ENCODE measurements around the gene CHMP1B. TPM values are rescaled to one million over a fixed set of nuclear protein-coding genes. Genes with fewer than 3 reads are reported as not detected.

Gene CHMP1B
- total and polyA plus RNA-seq, 9 of the 15 experiments (the other 6 are each of a cell fraction or from before 2014, with no cell fraction given) = 12.3 to 29.9 (median 19.0) TPM

- TF ChIP-seq CBX8 (IDR thresholded peaks at IDR 0.05; ENCODE audit: borderline replicate concordance, extremely low read depth, low read depth, low read length, poor library complexity, severe bottlenecking) (no peak), CREBBP (IDR thresholded peaks at IDR 0.05; ENCODE audit: low read depth, low read length) (no peak), EZH2 (IDR thresholded peaks at IDR 0.05; ENCODE audit: borderline replicate concordance, low read depth, low read length) (no peak), GTF2F1 (IDR thresholded peaks at IDR 0.05; ENCODE audit: low read depth, low read length) (no peak), KLF10 (CRISPR knock-in tag; IDR thresholded peaks at IDR 0.05) (no peak), ZNF239 (CRISPR knock-in tag; IDR thresholded peaks at IDR 0.05) (no peak)
These were observed 43.0 kb upstream of the CHMP1B start (continued) for GRCh38 chr18:11808001-11808855.

GRCh38 chr18:11809895-11810294 is 41.3 kb upstream of the CHMP1B start:
- ATAC-seq (no peak), FAIRE-seq (no peak), DNase-seq (ENCODE audit: extremely low read depth in 1 of 4, low spot score in 3 of 4) (no peak)
- ChIA-PET POLR2A (interaction anchor here (0.7 kb wide), 1 partner anchor 14 kb away, joined by 4 read pairs; no protein-coding TSS in a partner anchor), CTCF (ENCODE audit: low intra/inter-chr PET ratio) (no interaction called here)
- Histone ChIP-seq H3K9ac (ENCODE audit: insufficient read depth in 1 of 2, low read depth in 2 of 2, low read length in 2 of 2) (no peak overlapping the region), H2AFZ (ENCODE audit: low read depth, low read length) (no peak overlapping the region), H4K20me1 (replicated peaks; ENCODE audit: control insufficient read depth, insufficient read depth, low read length) (no peaks in the 10 kb centered on the region), H3K36me3 (ENCODE audit: control insufficient read depth, insufficient read depth, low read length) (no peaks in the 10 kb centered on the region), H3K27me3 (ENCODE audit: control insufficient read depth in 2 of 2, insufficient read depth in 2 of 2, low read length in 2 of 2) (peaks cover 3% of the 10 kb centered on the region in 2 experiments; a peak in 2 of 5 replicates), H3K9me3 (replicated peaks; ENCODE audit: control insufficient read depth, insufficient read depth, low read depth, low read length) (no peaks in the 10 kb centered on the region), H3K9me1 (ENCODE audit: control insufficient read depth, insufficient read depth, low read length) (no peaks in the 10 kb centered on the region), H3K4me3 (no peak overlapping the region), H3K79me2 (ENCODE audit: control insufficient read depth, insufficient read depth, low read length) (no peaks in the 10 kb centered on the region), H3K4me2 (ENCODE audit: insufficient read depth, low read length) (no peak overlapping the region), H3K27ac (ENCODE audit: extremely low read depth, low read depth, low read length) (no peak overlapping the region), H3K4me1 (replicated peaks in 1 of 2; ENCODE audit: control insufficient read depth in 2 of 2, insufficient read depth in 2 of 2, low read length in 2 of 2) (peaks cover 12 to 17% of the 10 kb centered on the region in 2 experiments; a peak in 4 of 5 replicates)
- in situ Hi-C loops (cut with MboI) (no loop called here), intact Hi-C loops (cut with micrococcal nuclease) (no loop called here)
- 72% methylated on average over 6 of the region's 6 CpGs for WGBS (ENCODE audit: insufficient coverage, low coverage, missing lambda C conversion rate)
- BruUV-seq (replicated peaks) = no TSS peak
- no peak for TF ChIP-seq TRIM24 (IDR thresholded peaks at IDR 0.05)
- TF ChIP-seq HDAC3 (IDR thresholded peaks at IDR 0.05; ENCODE audit: borderline replicate concordance, partially characterized antibody) = no peak
- TF ChIP-seq ZBTB9 (CRISPR knock-in tag; IDR thresholded peaks at IDR 0.05) = no peak
- TF ChIP-seq ZNF511 (CRISPR knock-in tag; IDR thresholded peaks at IDR 0.05) = no peak
- no peak for TF ChIP-seq MEIS2 (IDR thresholded peaks at IDR 0.05; ENCODE audit: partially characterized antibody)
- TF ChIP-seq MCM2 (IDR thresholded peaks at IDR 0.05; ENCODE audit: low read depth) = no peak
- TF ChIP-seq ZNF121 (CRISPR knock-in tag; conservative IDR thresholded peaks at IDR 0.05) = no peak
- no peak for TF ChIP-seq SMARCA5 (IDR thresholded peaks at IDR 0.05)
- TF ChIP-seq ZNF518B (CRISPR knock-in tag; IDR thresholded peaks at IDR 0.05) = no peak
